SH-SY5Y (cell line): ENCODE data around the gene SYT15.

Experiments
- GATA2 ChIP-seq: IDR thresholded peaks from 2 replicates; pipeline ENCODE4 v1.6.1; 2011; ENCODE audit warnings: mild to moderate bottlenecking, low read depth, low read length
- GATA3 ChIP-seq: IDR thresholded peaks from 2 replicates; pipeline ENCODE4 v1.6.1; 2011; ENCODE audit warnings: low read depth, mild to moderate bottlenecking, low read length, moderate library complexity

DNA sequence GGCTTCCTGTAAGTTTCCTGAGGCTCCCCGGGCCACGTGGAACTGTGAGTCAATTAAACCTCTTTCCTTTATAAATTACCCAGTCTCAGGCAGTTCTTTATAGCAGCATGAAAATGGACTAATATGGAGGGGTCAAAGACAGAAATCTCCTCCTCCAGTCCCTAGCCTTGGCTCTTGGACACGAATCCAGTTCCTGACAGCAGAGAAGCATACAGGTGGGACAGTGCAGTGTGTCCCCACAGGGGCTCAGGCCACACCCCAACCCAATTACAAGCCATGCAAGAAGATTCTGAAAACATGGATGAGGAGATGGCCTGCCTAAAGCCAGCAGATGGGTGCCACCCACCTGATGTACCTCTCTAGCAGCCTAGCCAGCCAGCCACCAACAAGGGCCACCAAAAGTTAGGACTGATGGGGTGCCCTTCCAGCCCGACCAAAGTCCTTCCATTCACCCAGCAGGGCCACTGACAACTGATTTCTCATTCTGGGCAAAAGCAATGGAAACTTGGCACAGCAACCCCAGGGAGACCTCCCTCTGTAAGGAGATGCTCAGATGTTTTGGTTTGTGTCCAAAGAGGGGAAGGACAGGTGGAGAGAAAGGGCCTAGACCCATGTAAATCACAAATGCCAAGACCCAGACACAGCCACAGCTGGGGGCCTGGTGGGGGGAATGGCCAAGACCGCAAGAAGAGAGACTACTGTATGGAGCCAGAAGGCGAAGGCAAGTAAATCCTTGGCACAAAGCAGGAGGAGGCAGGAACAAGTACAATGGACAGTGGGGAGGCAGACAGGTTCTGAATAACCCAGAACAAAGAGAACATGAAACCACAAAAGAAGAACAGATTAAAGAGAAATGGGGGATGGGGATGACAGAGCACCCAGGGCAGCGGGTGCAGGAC lies 36.1 kb upstream of the SYT15 start:
- TF ChIP-seq GATA3, result no peak
- TF ChIP-seq GATA2, result no peak
